Loucy (cell line): ENCODE results near the gene RAB7B.

Experiments
- H2AFZ ChIP-seq: fragments of 200-600 bp; sonication (generic); 2 replicates; pipeline ENCODE4 v1.6.0; 2016; ENCODE audit warnings: antibody characterized with exemption, mild to moderate bottlenecking, low read length, moderate library complexity
- H3F3A ChIP-seq: fragments of 200-600 bp; 2 replicates; pipeline ENCODE4 v1.6.0; 2016; ENCODE audit warnings: antibody characterized with exemption, low read depth, mild to moderate bottlenecking
- H3K27me3 ChIP-seq: fragments of 200-600 bp; sonication (generic); 2 replicates; pipeline ENCODE4 v1.6.1; 2014; ENCODE audit warnings: low read length, mild to moderate bottlenecking; ENCODE audit not compliant: insufficient read depth, poor library complexity, severe bottlenecking
- H3K36me3 ChIP-seq: fragments of 200-600 bp; sonication (generic); 2 replicates; pipeline ENCODE4 v1.6.1; 2016; ENCODE audit warnings: low read length; ENCODE audit not compliant: insufficient read depth
- H3K4me1 ChIP-seq: fragments of 200-600 bp; sonication (generic); 2 replicates; pipeline ENCODE4 v1.5.1; 2014; ENCODE audit warnings: low read length, mild to moderate bottlenecking; ENCODE audit not compliant: insufficient read depth, poor library complexity, severe bottlenecking
- H3K4me2 ChIP-seq: fragments of 200-600 bp; sonication (generic); 2 replicates; pipeline ENCODE4 v1.6.0; 2014; ENCODE audit warnings: antibody characterized with exemption, low read length, low read depth, mild to moderate bottlenecking; ENCODE audit not compliant: poor library complexity, severe bottlenecking
- H3K4me3 ChIP-seq: fragments of 200-600 bp; sonication (generic); 2 replicates; pipeline ENCODE4 v1.5.1; 2014; ENCODE audit warnings: low read length, mild to moderate bottlenecking, mixed read lengths; ENCODE audit not compliant: poor library complexity, severe bottlenecking
- H3K79me2 ChIP-seq: fragments of 200-600 bp; sonication (generic); 2 replicates; pipeline ENCODE4 v1.6.1; 2014; ENCODE audit warnings: low read length; ENCODE audit not compliant: insufficient read depth
- H3K9ac ChIP-seq: fragments of 200-600 bp; sonication (generic); 2 replicates; pipeline ENCODE4 v1.6.0; 2014; ENCODE audit warnings: mild to moderate bottlenecking, low read depth, low read length, moderate library complexity; ENCODE audit not compliant: poor library complexity, severe bottlenecking
- H3K9me2 ChIP-seq: fragments of 200-600 bp; sonication (generic); replicated peaks from 2 replicates; pipeline ENCODE4 v1.6.1; 2016; ENCODE audit warnings: low read depth, low read length, mixed read lengths
- H3K9me3 ChIP-seq: fragments of 200-600 bp; sonication (generic); 2 replicates; pipeline ENCODE4 v1.6.1; 2014; ENCODE audit warnings: mild to moderate bottlenecking, antibody characterized with exemption, low read length, low read depth; ENCODE audit not compliant: insufficient read depth
- H4K20me1 ChIP-seq: fragments of 200-600 bp; sonication (generic); 2 replicates; pipeline ENCODE4 v1.6.0; 2014; ENCODE audit warnings: antibody characterized with exemption, low read length, mild to moderate bottlenecking; ENCODE audit not compliant: insufficient read depth, poor library complexity, severe bottlenecking
- EZH2phosphoT487 ChIP-seq: fragments of 200-600 bp; IDR thresholded peaks from 2 replicates; pipeline ENCODE4 v1.6.1; 2018; ENCODE audit warnings: antibody characterized with exemption, mild to moderate bottlenecking, moderate library complexity, borderline replicate concordance
- TF ChIP-seq, protein P1 (sequence below): fragments of 200-600 bp; sonication (generic); conservative IDR thresholded peaks from 2 replicates; pipeline ENCODE4 v1.5.1; 2014; ENCODE audit warnings: mild to moderate bottlenecking, antibody characterized with exemption, low read length

Gene RAB7B

DNA sequence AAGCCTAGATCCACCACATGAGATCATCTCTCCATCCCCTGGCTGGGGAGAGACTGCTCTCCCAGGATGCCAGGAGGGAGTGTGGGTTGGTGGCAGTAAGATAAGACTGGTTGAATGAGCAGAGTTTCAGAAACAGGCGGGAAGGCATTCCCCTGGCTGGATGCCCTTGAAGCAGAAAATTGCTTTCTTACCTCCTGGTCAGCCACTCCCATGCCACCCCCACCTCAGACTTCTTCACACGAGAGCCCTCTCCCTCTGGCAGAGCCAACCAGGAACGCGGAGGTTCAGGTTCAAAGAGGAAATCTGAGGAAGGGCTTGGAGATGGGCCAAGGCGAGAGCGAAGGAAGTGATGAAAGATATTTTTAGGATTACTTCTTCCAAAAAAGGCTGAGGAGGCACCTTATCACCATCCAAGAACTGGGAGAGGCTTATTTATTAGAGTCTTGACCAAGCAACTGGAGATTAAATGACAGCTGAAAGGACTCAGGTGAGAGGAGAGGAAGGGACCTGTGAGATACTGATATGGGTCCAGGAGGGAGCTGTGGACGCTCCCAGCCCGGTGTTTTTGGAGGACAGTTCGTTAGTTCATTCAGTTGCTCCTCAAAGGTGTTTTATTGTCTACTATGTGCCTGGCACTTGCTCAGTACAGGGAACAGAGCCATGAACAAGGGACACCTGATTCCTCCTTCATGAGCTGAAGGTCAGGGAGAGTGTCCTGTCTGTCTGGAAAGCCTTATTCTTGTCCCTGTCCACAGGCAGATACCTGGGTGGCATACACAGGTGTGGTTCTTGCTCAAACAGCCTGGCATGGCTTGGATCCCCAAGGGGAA lies 41.0 kb downstream of the RAB7B start:
- H3K9ac ChIP-seq: no peak overlapping the region
- no peaks in the 10 kb centered on the region for H3K9me3 ChIP-seq
- no peak overlapping the region for H3K4me2 ChIP-seq
- H3K4me3 ChIP-seq: no peak overlapping the region
- H3K79me2 ChIP-seq: no peaks in the 10 kb centered on the region
- no peak overlapping the region for H2AFZ ChIP-seq
- H3K9me2 ChIP-seq: no peaks in the 10 kb centered on the region
- H3K4me1 ChIP-seq: peaks cover 9% of the 10 kb centered on the region
- no peaks in the 10 kb centered on the region for H4K20me1 ChIP-seq
- TF ChIP-seq EZH2phosphoT487: no peak
- TF ChIP-seq, protein P1, sequence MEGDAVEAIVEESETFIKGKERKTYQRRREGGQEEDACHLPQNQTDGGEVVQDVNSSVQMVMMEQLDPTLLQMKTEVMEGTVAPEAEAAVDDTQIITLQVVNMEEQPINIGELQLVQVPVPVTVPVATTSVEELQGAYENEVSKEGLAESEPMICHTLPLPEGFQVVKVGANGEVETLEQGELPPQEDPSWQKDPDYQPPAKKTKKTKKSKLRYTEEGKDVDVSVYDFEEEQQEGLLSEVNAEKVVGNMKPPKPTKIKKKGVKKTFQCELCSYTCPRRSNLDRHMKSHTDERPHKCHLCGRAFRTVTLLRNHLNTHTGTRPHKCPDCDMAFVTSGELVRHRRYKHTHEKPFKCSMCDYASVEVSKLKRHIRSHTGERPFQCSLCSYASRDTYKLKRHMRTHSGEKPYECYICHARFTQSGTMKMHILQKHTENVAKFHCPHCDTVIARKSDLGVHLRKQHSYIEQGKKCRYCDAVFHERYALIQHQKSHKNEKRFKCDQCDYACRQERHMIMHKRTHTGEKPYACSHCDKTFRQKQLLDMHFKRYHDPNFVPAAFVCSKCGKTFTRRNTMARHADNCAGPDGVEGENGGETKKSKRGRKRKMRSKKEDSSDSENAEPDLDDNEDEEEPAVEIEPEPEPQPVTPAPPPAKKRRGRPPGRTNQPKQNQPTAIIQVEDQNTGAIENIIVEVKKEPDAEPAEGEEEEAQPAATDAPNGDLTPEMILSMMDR: no peak
- H3F3A ChIP-seq: no peaks in the 10 kb centered on the region
- H3K27me3 ChIP-seq: no peaks in the 10 kb centered on the region
- H3K36me3 ChIP-seq: no peaks in the 10 kb centered on the region

DNA sequence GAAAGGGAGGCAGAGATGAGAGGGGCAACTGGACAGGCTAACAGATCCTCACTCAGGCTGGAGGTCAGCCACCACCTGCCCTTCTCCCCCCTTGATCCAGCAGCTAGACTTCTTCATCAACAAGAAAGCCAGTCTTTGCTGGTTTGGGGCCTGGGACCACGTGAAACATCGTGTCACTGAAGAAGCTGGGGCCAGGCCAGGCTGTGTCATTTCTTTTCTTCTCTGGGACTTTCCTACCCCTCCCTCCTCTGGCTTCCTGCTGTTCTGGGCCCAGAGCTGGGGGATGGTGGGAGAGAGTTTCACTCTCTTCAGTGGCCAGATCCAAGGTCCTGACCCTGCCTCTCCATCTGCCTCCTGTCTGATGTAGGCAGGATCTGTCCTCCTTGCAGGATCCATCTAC lies 41.8 kb downstream of the RAB7B start:
- no peak overlapping the region for H3K4me2 ChIP-seq
- peak overlapping the region; percentile 53 for H3K9ac ChIP-seq
- H3F3A ChIP-seq: no peaks in the 10 kb centered on the region

DNA sequence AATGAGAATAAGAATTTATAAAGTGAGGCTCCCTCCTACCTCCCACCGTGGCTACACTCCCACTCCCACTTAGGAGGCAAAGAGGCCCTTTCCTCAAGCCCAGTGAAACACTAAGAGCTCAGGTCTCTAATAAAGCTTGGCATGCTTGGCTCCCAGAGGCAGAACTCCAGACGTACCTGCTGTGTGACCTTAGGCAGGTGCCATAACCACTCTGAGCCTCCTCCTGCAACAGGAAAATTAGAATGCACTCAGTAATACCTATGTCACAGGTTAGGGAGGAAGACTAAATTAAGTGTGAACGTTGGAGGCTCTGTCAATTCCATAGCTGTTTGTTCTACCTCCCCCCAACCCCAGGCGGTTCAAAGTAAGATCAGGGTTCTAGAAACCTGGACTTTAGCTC lies 43.4 kb downstream of the RAB7B start:
- no peaks in the 10 kb centered on the region for H3K79me2 ChIP-seq
- H3K9me3 ChIP-seq: no peaks in the 10 kb centered on the region
- no peaks in the 10 kb centered on the region for H3K27me3 ChIP-seq
- H3K4me3 ChIP-seq: no peak overlapping the region
- TF ChIP-seq, protein P1: no peak
- TF ChIP-seq EZH2phosphoT487: no peak
- H3K4me1 ChIP-seq: peaks cover 9% of the 10 kb centered on the region
- H3K9ac ChIP-seq: no peak overlapping the region
- H3K4me2 ChIP-seq: no peak overlapping the region
- no peaks in the 10 kb centered on the region for H3K9me2 ChIP-seq
- H2AFZ ChIP-seq: no peak overlapping the region
- H4K20me1 ChIP-seq: no peaks in the 10 kb centered on the region
- no peaks in the 10 kb centered on the region for H3F3A ChIP-seq
- no peaks in the 10 kb centered on the region for H3K36me3 ChIP-seq

More for the DNA sequence above, 41.8 kb downstream of the RAB7B start:
- Histone ChIP-seq H3K9me2 (no peaks in the 10 kb centered on the region), H3K9me3 (no peaks in the 10 kb centered on the region), H3K27me3 (no peaks in the 10 kb centered on the region), H4K20me1 (no peaks in the 10 kb centered on the region), H3K36me3 (no peaks in the 10 kb centered on the region), H3K4me1 (peaks cover 9% of the 10 kb centered on the region), H2AFZ (no peak overlapping the region), H3K4me3 (no peak overlapping the region), H3K79me2 (no peaks in the 10 kb centered on the region)
- TF ChIP-seq, protein P1: no peak
- TF ChIP-seq EZH2phosphoT487: no peak
